Umbilical cord (tissue), 2 donors: Measurements from ENCODE around the gene SERTAD3. TPM values are rescaled to one million over a fixed set of nuclear protein-coding genes. Genes with fewer than 3 reads are reported as not detected.
"Not testable (repeated sequence)": the region's sequence is repeated elsewhere in the genome, so short reads cannot be mapped to it uniquely, and the experiment has no call there.

Experiments
- DNase-seq: peaks from one replicate; pipeline ENCODE4 v3.0.0-alpha.2; 2015; ENCODE audit warnings: low spot score
- total RNA-seq: library from RNA; depleted of rRNA; stranded (reverse); fragments of >200 nt; gene quantifications from one replicate; pipeline ENCODE4 v1.2.3, GENCODE V29; 2014; ENCODE audit warnings: low replicate concordance; ENCODE audit not compliant: insufficient read depth

Gene SERTAD3
- total RNA-seq, 1 donor from 2014 or later: 37.1 TPM

DNA sequence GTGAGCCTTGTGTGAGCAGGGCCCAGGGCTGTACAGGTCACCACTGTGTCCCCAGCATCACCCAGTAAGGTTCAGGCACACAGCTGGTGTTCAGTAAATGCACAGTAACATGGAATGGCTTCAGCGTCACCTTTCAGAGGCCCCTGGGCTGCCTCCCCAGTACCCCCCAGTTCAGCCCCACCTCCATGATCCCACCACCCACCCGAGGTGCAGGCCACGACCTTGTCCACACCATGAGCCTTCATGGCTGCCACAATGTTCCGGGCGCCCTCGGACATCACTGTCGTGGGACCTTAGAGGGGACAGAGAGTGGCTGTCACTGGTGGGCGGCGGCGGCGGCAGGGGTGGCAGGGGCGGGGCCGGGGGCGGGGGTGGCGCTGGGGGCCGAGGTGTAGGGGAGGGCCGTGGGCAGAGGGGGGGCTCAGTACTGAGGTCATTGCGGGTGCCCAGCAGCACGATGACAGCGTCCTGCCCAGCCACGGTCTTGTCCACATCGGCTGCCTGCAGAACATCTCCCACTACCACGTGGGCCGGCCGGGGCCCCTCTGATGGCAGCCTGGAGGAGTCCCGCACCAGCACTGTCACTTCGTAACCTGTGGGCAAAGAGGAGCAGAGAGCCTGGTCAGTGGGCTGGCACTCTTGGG is 13.9 kb upstream of the SERTAD3 start:
- DNase-seq: no peak

DNA sequence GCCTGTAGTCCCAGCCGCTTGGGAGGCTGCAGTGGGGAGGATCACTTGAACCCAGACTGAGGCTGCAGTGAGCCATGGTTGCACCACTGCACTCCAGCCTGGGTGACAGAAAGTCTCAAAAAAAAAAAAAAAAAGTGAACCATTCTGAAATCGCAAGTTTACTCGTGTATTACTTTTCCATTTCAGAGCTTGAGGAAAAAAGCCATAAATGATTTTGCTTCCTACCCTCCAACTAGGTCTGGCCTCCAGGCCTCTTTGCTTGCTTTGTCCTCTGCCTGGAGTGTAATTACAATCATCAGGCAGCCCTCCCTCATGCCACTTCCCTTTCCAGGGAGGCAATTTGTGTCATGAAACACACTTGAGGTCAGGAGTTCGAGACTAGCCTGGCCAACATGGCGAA is 12.9 kb upstream of the SERTAD3 start:
- no peak for DNase-seq

DNA sequence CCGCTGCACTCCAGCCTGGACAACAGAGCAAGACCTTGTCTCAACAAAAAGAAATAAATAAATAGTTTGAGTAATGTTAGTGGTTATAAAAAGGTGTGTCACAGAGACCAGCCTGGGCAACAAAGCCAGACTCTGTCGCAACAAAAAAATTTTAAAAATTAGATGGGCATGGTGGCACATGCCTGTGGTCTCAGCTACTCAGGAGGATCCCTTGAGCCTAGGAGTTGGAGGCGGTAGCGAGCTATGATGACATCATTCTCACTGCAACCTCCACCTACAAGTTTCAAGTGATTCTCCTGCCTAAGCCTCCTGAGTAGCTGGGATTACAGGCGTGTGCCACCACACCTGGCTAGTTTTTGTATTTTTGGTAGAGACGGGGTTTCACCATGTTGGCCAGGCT is 9.8 kb upstream of the SERTAD3 start:
- not testable (repeated sequence) for DNase-seq

DNA sequence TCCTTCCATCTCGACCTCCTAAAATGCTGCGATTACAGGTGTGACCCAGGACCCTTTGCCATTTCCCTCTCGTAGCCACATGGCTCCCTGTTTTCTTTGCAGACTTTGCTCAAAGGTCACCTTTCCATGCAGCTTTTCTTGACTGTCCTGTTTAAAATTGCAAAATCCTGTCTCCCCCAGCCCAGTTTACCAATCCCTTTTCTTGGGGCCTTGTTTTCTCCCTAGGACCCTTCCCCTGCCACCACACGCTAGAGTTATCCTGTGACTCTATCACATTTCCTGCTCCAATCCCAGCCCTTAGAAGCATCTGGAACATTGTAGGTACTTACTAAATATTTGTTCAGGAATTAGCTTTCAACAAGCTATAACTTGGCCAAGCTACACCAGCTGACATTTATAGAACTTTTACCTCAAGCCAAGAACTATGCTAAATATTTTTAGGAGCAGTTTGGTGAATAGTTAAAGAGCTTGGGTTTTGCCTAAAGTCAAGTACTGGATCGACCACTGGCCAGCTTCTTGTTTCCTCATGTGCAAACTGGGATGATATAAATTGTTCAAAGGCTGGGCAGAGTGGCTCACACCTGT is 9.1 kb upstream of the SERTAD3 start:
- no peak for DNase-seq

DNA sequence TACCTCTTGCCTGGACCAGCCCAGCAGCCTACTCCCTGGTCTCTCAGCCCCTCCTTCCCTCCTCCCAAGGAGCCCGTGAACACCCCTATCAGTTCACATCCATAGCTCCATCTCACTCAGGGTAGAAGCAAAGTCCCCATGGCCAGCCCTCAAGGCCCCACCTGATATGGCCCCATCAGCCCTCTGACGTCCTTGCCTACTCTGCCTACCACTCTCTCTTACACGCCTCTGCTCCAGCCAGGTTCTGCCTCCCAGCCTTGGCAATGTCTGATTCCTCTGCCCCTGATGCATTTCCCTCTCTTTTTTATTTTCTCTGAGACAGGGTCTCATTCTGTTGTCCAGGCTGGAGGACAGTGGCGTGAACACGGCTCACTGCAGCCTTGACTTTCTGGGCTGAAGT is 7.9 kb upstream of the SERTAD3 start:
- DNase-seq: no peak

DNA sequence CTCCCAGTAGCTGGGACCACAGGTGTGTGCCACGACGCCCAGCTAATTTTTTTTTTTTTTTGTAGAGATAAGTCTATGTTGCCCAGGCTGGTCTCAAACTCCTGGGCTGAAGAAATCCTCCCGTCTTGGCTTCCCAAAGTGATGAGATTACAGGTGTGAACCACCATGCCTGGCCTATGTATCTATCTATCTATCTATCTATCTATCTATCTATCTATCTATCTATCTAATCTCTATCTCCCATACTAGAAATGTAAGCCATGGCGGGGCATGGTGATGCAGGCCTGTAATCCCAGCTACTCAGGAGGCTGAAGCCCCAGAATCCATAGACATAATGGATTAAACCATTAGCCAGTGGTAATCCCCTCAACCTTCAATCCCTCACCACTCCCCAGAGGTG is 6.5 kb upstream of the SERTAD3 start:
- no peak for DNase-seq

DNA sequence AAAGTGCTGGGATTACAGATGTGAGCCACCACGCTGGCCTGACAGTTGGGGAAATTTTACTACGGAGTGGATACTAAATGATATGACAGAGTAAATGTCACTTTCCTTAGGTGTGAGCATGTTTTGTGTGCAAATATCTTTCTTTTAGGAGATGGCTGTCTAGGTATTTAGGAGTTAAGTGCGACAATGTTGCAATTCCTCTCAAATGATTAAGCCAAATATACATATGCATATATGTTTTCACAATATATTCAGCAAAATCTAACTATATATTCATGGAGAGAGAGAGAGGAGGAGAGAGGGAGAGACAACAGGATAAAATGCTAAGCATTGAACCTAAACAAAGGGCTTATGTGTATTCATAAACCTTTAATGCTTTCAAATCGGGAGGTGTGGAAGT is 5.4 kb upstream of the SERTAD3 start:
- DNase-seq: no peak

DNA sequence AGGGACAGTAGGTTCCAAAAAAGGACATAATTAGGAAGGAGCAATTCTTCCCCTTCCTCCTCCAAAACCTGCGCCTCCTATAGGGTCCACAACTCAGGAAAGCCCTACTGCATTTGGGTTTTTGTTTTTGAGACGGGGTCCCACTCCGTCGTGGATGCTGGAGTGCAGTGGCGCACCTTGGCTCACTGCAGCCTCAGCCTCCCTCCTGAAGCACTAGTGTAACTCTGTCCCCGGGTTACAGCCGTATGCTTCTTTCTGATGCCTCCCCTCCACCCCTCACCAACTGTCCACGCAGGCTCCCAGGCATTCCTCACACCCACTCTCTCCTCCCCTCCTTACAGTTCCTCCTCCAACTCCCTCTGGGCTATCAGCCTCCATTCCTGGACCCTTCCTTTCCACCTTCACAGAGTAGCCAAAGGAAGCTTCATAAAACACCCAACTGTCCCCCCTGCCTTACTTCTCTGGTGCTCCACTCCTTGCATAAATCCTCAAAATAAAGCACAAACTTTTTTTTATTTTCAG is 2.2 kb upstream of the SERTAD3 start:
- no peak for DNase-seq

DNA sequence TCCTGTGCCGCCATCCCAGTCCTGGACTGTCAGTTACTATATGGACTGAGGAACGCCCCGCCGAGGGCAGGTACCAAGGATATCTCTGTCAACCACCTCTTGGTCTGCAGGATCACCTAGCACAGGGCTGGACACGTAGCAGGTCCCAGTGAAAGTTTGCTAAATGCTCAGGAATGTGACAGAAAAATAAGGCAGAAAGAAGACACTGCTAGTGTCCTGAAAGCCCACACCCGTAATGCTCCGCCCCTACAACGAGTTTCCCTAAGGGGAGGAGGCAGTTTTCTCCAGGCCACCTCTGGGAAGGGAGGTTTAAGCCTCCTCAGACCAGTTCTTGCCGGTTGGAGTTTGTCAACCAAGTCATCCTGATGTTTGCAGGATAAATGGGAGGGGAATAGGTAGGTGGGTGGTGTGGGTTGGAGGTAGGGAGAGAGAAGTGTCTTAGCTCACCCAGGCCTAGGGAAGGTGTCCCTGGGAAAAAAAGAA is 1.7 kb upstream of the SERTAD3 start:
- peak; percentile 92 for DNase-seq

DNA sequence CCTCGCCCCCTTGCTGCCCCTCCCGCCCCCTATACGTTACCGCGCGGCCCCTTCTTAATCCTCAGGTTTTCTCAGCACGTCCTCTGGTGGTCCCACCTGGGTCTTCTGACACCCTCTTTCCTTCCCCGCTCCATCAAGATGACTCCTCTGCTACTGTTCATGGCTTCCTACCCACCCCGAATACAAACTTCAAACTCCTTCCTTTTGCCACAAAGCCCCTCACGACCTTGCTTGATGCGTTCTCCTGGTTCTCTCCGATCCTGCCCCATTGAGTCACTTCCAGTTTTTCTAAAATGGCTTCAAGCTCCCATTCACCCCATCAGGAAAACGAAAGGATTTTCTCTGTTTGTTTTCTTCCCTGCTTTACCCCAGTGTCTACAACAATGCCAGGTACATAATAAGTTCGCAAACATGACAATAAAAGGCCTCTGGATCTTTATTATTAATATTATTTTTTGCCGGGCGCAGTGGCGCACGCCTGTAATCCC is 734 bp upstream of the SERTAD3 start:
- DNase-seq: no peak

DNA sequence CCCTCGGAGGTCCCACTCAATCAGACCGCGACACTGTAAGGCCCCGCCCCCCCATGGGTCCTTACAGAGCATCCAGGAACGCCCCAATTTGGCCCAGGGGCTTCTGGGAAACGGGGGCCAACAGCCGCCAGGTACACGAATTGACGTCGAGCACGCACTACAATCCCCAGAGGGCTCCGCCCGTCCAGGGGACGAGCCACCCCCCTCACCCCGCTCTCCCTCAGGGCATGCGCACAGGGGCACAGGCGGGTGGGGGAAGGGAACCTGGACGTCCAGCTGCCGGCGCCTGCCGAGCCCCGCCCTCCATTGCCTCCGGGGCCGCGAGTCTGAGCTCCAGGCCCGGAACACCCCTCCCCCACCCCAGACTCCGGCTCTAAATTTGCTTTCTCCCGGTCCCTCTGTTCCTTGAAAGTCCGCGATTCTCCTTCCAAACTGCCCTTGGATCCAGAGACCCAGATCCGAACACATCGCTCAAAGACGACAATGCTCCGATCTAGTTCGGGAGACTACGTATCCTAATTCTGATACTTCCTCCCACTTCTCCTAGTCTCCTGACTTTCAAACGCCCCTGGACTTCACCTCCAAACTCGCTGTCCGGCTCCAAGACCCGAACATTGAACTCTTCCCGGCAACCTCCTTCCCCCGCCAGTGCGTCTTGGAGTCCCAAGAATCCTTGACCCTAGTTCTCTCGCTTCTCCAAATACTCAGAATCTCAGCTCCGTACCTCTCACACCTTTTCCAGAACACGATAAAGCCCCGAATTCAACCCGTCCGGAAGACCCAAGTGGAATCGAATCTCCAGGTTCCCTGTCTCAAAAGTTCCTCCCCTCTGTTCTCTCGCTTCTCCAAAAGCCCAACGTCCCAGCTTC is 770 bp downstream of the SERTAD3 start:
- DNase-seq: peak; percentile 100

DNA sequence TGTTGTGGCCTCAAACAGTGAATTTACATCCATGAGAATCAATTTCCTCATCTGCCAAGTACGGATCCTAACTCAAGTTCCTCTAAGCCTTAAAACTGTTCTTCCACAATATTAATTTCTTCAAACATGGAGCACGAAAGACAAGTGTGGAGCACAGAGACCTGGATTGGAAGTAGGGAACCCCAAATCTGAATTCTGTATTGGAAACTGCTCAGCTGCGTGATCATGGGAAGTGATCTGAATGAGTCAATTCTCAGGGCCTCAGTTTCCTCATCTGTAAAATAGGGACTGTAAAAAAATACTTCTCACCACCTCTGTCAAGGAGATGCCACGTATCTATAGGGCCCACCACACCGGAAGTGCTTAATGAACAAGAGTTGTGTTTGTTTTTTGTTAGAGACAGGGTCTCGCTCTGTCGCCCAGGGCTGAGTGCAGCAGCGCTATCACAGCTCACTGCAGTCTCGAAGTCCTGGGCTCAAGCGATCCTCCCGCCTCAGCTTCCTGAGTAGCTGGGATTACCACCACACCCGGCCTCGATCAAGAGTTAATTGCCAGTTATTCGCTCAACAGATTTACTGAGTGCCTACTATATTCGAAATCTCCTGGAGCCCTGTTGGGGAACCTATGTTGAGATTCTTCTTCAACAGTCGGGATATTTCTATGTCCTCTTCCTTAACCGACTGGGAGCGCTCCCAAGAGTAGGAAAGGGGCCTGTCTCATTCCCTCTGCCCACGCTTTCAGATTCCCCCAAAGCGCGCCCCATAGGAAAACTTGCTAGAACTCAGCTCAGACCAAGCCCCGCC is 1.6 kb downstream of the SERTAD3 start:
- no peak for DNase-seq

DNA sequence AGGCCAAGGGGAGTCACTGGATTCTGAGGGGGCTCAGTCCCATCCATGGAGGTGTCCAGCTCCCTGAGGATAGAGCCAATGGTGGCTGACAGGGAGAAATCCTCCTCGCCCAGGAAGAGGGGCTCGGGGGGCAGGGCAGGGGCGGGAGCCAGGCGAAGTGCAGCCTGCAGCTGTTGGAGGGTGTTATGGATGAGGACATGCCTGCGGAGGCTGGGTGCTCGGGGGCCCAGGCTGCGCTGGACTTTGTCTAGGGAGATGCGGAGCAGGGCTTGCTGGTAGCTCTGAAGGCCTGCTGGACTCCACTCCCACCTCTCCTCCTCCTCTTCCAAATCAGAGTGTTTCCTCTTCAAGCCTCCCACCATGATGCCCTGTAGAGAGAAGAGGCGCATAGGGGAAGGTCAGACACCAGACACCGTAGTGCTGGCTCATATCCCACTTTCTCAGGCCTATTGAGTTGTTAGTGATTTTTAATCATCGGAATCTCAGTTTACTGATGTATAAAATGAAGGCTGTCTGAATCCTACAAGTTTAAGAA is 2.3 kb downstream of the SERTAD3 start:
- DNase-seq: no peak

DNA sequence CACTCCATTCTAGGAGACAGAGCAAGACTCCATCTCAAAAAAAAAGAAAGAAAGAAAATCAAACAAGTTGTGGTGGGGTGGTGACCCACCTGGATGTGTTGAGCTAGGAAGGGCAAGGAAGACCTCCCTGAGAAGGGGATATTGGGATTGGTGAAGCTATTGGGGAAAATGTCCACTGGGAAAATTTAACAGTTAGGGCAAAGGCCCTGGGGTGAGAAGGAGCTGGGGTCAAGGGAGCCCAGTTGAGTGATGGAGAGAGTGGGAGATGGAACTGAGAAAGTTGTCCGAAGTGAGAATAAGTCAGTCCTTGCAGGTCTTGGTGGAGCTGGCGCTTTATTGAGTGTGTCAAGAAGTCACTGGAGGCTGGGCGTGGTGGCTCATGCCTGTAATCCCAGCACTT is 5.9 kb downstream of the SERTAD3 start:
- no peak for DNase-seq

DNA sequence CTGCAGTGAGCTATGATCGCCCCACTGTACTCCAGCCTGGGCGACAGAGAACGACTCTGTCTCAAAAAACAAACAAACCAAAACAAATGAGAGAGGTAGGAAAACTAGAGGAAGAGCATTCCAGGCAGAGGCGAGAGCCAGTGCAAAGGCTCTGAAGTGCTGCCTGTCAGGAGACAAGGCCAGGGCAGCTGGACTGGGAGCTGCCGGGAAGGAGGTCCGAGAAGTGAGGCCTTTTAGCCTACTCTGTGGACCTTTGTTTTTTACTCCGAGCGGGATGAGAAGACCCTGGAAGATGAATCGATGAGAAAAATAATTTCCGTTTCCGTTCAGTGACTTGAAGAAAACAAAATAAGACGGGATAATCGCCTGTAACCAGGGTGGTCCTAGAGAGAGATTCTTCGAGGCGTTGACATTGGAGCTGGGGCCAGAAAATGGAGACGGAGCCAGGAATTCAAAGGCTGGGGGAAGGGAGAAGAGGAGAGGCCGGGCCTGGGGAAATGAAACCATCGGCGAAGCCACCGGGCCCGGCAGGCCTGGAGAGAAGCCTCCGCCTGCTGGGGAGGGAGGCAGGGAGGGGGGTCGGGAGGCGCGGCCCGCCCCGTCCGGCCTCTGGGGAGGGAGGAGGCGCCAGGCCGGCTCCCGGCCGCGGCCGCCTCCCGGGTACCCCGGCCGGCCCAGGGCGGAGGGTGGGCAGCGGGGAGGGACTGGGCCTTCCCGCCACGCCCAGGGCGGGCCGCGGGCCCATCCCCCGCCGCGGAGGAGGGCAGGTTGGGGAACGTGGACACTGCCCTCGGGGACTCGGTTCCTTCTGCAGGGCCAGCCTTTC is 10.5 kb downstream of the SERTAD3 start:
- peak; percentile 97 for DNase-seq

DNA sequence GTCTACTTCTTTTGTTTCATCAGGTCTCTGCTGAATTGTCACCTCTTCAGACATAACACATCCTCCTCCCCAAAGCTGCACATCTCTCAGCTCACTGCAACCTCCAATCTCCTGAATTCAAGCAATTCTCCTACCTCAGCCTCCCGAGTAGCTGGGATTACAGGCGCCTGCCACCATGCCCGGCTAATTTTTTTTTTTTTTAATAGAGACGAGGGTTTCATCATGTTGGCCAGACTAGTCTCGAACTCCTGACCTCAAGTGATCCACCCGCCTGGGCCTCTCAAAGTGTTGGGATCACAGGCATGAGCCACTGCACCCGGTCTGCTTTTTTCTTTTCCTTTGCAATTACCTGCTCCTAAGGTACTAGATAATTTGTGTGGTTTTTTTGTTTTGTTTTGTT is 11.4 kb downstream of the SERTAD3 start:
- DNase-seq: not testable (repeated sequence)

DNA sequence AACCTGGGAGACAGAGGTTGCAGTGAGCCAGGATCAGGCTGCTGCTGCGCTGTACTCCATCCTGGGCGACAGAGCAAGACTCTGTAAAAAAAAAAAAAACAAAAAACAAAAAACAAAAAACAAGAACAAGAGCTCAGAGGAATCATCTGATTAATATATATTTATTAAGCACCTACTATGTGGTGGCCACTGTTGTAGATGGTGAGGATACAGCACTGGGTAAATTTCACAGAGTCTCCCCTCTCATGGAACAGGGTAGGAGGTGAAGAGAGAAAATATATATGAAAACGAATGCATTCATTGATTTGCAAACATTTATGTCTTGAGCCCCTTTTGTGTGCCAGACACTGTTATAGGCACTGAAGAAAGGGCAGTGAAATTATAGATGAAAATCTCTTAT is 12.4 kb downstream of the SERTAD3 start:
- DNase-seq: no peak

DNA sequence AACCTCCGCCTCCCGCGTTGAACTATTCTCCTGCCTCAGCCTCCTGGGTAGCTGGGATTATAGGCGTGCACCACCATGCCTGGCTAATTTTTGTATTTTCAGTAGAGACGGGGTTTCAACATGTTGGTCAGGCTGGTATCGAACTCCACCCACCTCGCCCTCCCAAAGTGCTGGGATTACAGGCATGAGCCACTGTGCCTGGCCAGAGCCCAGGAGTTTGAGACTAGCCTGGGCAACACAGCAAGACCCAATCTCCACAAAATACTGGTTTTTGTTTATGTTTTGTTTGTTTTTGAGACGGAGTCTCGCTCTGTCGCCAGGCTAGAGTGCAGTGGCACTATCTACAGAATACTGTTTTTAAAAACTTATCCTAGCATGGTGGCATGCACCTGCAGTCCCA is 13.9 kb downstream of the SERTAD3 start:
- not testable (repeated sequence) for DNase-seq

DNA sequence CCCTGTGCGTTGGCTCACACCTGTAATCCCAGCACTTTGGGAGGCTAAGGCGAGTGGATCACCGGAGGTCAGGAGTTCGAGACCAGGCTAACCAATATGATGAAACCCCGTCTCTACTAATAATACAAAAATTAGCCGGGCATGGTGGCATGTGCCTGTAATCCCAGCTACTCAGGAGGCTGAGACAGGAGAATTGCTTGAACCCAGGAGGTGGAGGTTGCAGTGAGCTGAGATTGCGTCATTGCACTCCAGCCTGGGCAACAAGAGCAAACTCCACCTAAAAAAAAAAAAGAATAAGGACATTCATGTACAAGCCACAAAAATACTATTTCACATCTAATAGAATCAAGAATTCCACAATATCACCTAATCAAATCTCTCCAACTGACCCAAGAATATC is 15.9 kb downstream of the SERTAD3 start:
- not testable (repeated sequence) for DNase-seq
